ENCODE data around the gene SCUBE2. TPM values are rescaled to one million over a fixed set of nuclear protein-coding genes. Genes with fewer than 3 reads are reported as not detected.

Gene SCUBE2
- total RNA-seq, 4 donors from 2014 or later: 0.88 to 66.8 (median 5.9) TPM

DNA sequence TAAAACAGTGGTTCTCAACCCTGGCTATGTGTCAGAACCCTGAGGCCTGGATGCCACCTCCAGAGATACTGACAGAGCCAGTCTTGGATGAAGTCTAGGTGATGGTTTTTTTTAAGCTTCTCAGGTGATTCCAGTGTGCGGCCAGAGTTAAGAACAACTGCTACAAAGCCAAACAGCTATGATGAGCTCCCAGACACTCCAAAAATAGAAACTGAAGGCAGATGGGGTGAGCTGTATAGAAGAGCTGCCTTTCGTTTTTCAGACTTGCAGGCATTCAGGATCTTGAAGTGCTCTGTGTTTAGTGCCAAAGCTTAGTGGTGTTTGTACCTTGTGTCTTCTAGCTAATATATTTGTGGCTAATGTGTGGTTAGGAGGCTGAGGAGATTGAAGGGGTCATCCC lies 14.2 kb downstream of the SCUBE2 start:
- H3K9me3 ChIP-seq: no peaks in the 10 kb centered on the region
- intact Hi-C loops (cut with DNase I; ENCODE audit: low total_unique reads): no loop called here
- no peaks in the 10 kb centered on the region for H3K36me3 ChIP-seq
- no peak overlapping the region for H3K27ac ChIP-seq
- H3K4me1 ChIP-seq: no peaks in the 10 kb centered on the region
- no peak for DNase-seq
- no peak overlapping the region for H3K4me3 ChIP-seq
- no peaks in the 10 kb centered on the region for H3K27me3 ChIP-seq
- TF ChIP-seq, protein P1, sequence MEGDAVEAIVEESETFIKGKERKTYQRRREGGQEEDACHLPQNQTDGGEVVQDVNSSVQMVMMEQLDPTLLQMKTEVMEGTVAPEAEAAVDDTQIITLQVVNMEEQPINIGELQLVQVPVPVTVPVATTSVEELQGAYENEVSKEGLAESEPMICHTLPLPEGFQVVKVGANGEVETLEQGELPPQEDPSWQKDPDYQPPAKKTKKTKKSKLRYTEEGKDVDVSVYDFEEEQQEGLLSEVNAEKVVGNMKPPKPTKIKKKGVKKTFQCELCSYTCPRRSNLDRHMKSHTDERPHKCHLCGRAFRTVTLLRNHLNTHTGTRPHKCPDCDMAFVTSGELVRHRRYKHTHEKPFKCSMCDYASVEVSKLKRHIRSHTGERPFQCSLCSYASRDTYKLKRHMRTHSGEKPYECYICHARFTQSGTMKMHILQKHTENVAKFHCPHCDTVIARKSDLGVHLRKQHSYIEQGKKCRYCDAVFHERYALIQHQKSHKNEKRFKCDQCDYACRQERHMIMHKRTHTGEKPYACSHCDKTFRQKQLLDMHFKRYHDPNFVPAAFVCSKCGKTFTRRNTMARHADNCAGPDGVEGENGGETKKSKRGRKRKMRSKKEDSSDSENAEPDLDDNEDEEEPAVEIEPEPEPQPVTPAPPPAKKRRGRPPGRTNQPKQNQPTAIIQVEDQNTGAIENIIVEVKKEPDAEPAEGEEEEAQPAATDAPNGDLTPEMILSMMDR (IDR thresholded peaks at IDR 0.05): no peak
- TF ChIP-seq POLR2A (IDR thresholded peaks at IDR 0.05): no peak

DNA sequence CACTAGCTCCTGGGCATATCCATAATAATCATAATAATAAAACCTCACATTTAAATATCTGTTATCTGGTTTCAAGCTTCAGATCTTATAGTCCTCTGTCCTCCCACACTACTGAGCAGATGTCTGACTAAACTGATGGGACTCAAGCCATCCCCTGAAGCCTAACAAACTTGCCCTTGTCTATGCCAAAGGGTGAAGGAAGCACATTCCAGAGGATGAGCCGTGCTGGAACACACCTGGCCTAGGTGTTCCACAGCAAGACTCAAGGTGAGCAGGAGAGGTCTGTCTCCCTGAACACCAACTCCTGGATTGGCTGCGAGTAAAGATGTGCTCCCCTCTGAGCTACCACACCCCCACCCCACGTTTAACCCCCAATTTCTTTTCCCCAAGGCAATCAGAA lies 14.7 kb downstream of the SCUBE2 start:
- intact Hi-C loops (cut with DNase I; ENCODE audit: low total_unique reads): no loop called here
- Histone ChIP-seq H3K27ac (no peak overlapping the region), H3K4me3 (no peak overlapping the region), H3K4me1 (no peaks in the 10 kb centered on the region), H3K36me3 (no peaks in the 10 kb centered on the region), H3K9me3 (no peaks in the 10 kb centered on the region), H3K27me3 (no peaks in the 10 kb centered on the region)
- DNase-seq: no peak
- no peak for TF ChIP-seq POLR2A (IDR thresholded peaks at IDR 0.05)
- TF ChIP-seq, protein P1 (IDR thresholded peaks at IDR 0.05): no peak

DNA sequence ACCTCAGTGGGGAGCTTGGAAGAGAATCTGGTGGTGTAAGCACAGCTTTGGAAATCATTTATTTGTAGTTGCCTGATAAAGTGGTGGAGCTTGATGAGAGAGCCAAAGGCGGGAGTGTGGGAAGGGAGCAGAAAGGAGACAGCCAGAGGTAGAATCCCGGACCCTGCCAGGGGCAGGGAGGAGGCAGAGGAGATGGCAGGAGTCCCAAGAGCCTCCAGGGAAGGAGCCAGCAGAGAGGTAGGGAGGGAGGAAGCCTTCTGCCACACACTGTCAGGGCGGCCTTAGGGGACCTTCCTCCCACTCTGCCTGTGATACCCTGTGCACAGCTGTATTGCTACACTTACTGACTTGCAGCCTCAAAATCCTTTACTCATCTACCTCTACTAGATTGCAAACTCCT lies 15.4 kb downstream of the SCUBE2 start:
- intact Hi-C loops (cut with DNase I; ENCODE audit: low total_unique reads): no loop called here

DNA sequence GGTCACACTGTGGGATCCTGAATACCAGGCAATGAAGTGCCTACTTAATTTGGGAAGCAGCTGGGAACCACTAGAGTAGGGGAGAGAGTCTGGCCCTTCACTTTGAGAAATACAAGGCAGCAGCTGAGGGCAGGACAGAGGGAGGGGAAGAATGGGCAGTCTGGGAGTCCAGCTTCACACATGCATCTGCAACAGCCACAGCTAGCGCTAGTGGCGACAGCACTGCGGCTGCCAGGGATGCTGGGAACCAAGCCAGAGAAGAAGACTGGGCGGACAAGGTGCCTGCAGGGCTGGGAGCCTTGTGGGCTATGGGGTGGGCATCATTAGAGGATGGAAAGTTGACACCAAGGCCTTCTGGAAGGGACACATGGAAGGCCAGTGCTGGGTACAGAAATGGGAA lies 15.8 kb downstream of the SCUBE2 start:
- no peak for TF ChIP-seq POLR2A (IDR thresholded peaks at IDR 0.05)
- TF ChIP-seq, protein P1 (IDR thresholded peaks at IDR 0.05): no peak
- intact Hi-C loops (cut with DNase I; ENCODE audit: low total_unique reads): no loop called here
- no peaks in the 10 kb centered on the region for H3K4me1 ChIP-seq
- H3K9me3 ChIP-seq: no peaks in the 10 kb centered on the region
- H3K27me3 ChIP-seq: no peaks in the 10 kb centered on the region
- no peak overlapping the region for H3K4me3 ChIP-seq
- no peaks in the 10 kb centered on the region for H3K36me3 ChIP-seq
- no peak for DNase-seq
- H3K27ac ChIP-seq: no peak overlapping the region

More for the DNA sequence above, 15.4 kb downstream of the SCUBE2 start:
- no peaks in the 10 kb centered on the region for H3K9me3 ChIP-seq
- no peaks in the 10 kb centered on the region for H3K27me3 ChIP-seq
- TF ChIP-seq, protein P1 (IDR thresholded peaks at IDR 0.05): no peak
- no peak for TF ChIP-seq POLR2A (IDR thresholded peaks at IDR 0.05)
- no peaks in the 10 kb centered on the region for H3K36me3 ChIP-seq
- no peak overlapping the region for H3K4me3 ChIP-seq
- DNase-seq: no peak
- H3K4me1 ChIP-seq: no peaks in the 10 kb centered on the region
- H3K27ac ChIP-seq: no peak overlapping the region

DNA sequence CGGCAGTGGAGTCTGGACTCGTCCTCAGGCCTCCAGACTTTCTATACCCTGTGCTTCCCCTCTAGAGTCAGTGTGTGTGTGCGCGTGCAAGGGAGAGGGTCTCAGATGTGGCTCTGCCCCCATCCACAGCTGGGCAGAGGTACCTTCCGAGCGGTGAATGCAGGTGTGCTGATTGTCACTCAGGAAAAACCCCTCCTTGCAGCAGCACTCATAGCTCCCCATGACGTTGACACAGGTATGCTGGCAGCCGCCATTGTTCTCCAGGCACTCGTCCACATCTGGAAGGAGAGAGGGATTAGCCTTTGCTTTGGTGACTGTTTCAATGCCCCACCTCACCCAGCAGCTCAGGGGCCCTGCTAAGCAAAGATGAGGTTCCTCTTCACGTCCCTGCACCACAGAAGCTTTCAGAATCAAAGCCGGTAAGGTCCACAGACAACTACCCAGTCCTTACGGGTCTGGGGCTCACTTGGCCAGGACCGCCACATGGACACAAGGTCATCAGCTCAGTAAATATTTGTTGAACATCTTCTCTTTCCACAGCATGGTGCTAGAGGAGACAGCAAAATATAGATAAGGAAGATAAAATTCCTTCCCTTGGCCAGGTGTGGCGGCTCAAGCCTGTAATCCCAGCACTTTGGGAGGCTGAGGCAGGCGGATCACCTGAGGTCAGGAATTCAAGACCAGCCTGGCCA lies 16.9 kb downstream of the SCUBE2 start:
- no peak for DNase-seq
- H3K4me3 ChIP-seq: no peak overlapping the region
- intact Hi-C loops (cut with DNase I; ENCODE audit: low total_unique reads): no loop called here
- H3K27me3 ChIP-seq: no peaks in the 10 kb centered on the region
- no peaks in the 10 kb centered on the region for H3K9me3 ChIP-seq
- no peaks in the 10 kb centered on the region for H3K4me1 ChIP-seq
- H3K27ac ChIP-seq: no peak overlapping the region
- H3K36me3 ChIP-seq: no peaks in the 10 kb centered on the region
- no peak for TF ChIP-seq POLR2A (IDR thresholded peaks at IDR 0.05)
